ENCODE data around the gene TMX2.
"Not testable (repeated sequence)": the region's sequence is repeated elsewhere in the genome, so short reads cannot be mapped to it uniquely, and the experiment has no call there.

Gene TMX2

DNA sequence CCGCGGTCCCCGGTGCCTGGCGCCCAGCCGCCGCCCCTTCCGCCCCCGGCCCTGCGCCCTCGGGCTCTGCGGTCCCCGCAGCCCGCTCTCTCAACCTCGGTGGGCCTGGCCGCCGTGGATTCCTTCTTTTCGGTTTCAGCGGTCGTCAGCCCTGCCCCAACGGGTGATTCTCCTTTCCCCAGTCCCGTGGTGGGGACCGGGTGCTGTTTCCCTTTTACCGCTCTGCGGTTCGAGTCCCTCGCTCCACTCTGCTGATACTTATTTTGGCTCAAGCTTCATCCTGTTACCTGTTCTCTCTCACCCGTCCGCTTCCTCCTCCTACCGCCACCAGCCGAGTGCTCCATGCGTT, 44.0 kb upstream of the TMX2 start:
- Mint-ChIP-seq H3K27me3 (ENCODE audit: low read depth) (no peaks in the 10 kb centered on the region), H3K9me3 (no peaks in the 10 kb centered on the region), H3K27ac (peak overlapping the region; percentile 99 to 100 (median 100)), H3K4me3 (peak overlapping the region; percentile 88 to 100 (median 91)), H3K4me1 (peaks cover 42% of the 10 kb centered on the region), H3K36me3 (ENCODE audit: low read depth) (peaks cover 18% of the 10 kb centered on the region)
- TF ChIP-seq CTCF (IDR thresholded peaks at IDR 0.05; ENCODE audit: unreplicated experiment in 3 of 3): no peak

DNA sequence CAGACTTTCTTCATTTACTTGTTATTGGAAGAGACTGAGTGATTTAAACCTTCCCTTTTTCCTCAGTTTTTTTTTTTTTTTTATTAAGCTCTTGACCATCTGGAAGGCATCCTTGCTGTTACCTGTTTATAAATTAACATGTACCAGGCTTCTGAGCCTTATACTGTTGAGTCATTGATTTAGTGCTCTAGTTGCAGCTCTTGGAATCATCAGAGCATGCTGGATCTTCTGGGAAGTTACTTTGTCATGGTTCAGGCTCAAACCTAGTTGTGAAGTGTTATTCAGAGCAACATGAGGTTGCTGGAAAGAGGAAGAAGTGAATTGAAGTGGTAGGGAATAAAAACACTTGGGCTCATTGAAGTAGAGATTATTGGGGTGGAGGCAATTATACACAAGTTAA, 38.1 kb upstream of the TMX2 start:
- no peak overlapping the region for H3K4me3 Mint-ChIP-seq
- peak overlapping the region in 2 of 3 experiments; percentile 11 to 30 for H3K27ac Mint-ChIP-seq
- no peak for TF ChIP-seq CTCF (IDR thresholded peaks at IDR 0.05; ENCODE audit: unreplicated experiment in 3 of 3)
- H3K36me3 Mint-ChIP-seq (ENCODE audit: low read depth): peaks cover 49% of the 10 kb centered on the region
- no peaks in the 10 kb centered on the region for H3K27me3 Mint-ChIP-seq (ENCODE audit: low read depth)
- no peaks in the 10 kb centered on the region for H3K9me3 Mint-ChIP-seq
- H3K4me1 Mint-ChIP-seq: peaks cover 42% of the 10 kb centered on the region

- H3K4me3 Mint-ChIP-seq: no peak overlapping the region
- H3K4me1 Mint-ChIP-seq: peaks cover 36% of the 10 kb centered on the region
- TF ChIP-seq CTCF (IDR thresholded peaks at IDR 0.05; ENCODE audit: unreplicated experiment in 3 of 3): no peak
- no peaks in the 10 kb centered on the region for H3K9me3 Mint-ChIP-seq
- no peaks in the 10 kb centered on the region for H3K27me3 Mint-ChIP-seq (ENCODE audit: low read depth)
- no peak overlapping the region for H3K27ac Mint-ChIP-seq
- H3K36me3 Mint-ChIP-seq (ENCODE audit: low read depth): peaks cover 49% of the 10 kb centered on the region
Observed at GRCh38 chr11:57675176-57675941, 37.0 kb upstream of the TMX2 start.

- Mint-ChIP-seq H3K9me3 (no peaks in the 10 kb centered on the region), H3K27ac (no peak overlapping the region), H3K36me3 (ENCODE audit: low read depth) (peaks cover 50% of the 10 kb centered on the region), H3K27me3 (ENCODE audit: low read depth) (no peaks in the 10 kb centered on the region), H3K4me3 (no peak overlapping the region), H3K4me1 (peaks cover 7% of the 10 kb centered on the region)
- no peak for TF ChIP-seq CTCF (IDR thresholded peaks at IDR 0.05; ENCODE audit: unreplicated experiment in 3 of 3)
Observed at GRCh38 chr11:57679396-57679795, 33.0 kb upstream of the TMX2 start.

GRCh38 chr11:57680552-57680874, 31.9 kb upstream of the TMX2 start:
- Mint-ChIP-seq H3K36me3 (ENCODE audit: low read depth) (peaks cover 58% of the 10 kb centered on the region), H3K4me1 (peaks cover 4% of the 10 kb centered on the region), H3K27ac (no peak overlapping the region), H3K4me3 (no peak overlapping the region), H3K27me3 (ENCODE audit: low read depth) (no peaks in the 10 kb centered on the region), H3K9me3 (no peaks in the 10 kb centered on the region)
- no peak for TF ChIP-seq CTCF (IDR thresholded peaks at IDR 0.05; ENCODE audit: unreplicated experiment in 3 of 3)

DNA sequence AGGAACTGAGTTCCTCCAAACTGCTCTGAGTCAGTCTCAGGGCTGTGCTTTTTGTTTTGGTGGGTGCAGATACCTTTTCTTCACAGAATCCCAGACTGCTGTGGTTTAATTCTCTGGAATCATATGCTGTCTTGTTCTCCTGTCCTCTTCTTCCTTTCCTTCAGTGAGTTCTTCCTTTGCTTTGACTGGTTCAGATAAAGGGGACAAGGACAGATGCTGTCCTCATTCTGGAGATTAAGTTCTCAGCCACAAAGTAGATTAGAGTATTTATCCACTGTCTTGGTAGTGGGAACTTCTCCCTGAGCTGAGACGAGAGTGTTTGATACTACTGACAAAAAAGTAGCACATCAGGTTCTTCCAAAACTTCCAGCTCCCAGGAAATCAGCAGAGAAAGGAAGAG, 31.2 kb upstream of the TMX2 start:
- Mint-ChIP-seq H3K9me3 (no peaks in the 10 kb centered on the region), H3K27me3 (ENCODE audit: low read depth) (no peaks in the 10 kb centered on the region), H3K27ac (no peak overlapping the region), H3K4me3 (no peak overlapping the region), H3K4me1 (no peaks in the 10 kb centered on the region), H3K36me3 (ENCODE audit: low read depth) (peaks cover 55% of the 10 kb centered on the region)
- no peak for TF ChIP-seq CTCF (IDR thresholded peaks at IDR 0.05; ENCODE audit: unreplicated experiment in 3 of 3)

DNA sequence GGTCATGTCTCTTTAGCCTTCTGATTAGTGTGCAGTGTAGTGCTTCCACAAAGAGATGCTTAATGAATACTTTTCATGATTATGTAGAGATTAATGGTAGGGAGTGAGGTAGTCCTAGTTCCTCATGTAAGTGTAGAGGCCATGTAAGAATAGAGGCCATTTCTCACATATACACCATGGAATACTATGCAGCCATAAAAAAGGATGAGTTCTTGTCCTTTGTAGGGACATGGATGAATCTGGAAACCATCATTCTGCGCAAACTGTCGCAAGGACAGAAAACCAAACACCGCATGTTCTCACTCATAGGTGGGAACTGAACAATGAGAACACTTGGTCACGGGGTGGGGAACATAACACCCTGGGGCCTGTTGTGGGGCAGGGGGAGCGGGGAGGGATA, 21.9 kb upstream of the TMX2 start:
- not testable (repeated sequence) for H3K4me3 Mint-ChIP-seq; H3K27ac Mint-ChIP-seq; H3K27me3 Mint-ChIP-seq (ENCODE audit: low read depth); H3K4me1 Mint-ChIP-seq; H3K9me3 Mint-ChIP-seq
- H3K36me3 Mint-ChIP-seq (ENCODE audit: low read depth): peaks cover 54% of the 10 kb centered on the region

Measured in nephron (organoid).